ENCODE data around the gene FAM78A. TPM values are rescaled to one million over a fixed set of nuclear protein-coding genes. Genes with fewer than 3 reads are reported as not detected.

FAM78A gene
- total RNA-seq, result 52.8 and 54.3 TPM in 2 replicates

GRCh38 chr9:131276094-131276888 is at the start of gene FAM78A:
FAM78A (minus strand) TSS chr9:131276510; CDS start chr9:131276179, 331 bp downstream.
- peak within 1 kb of the TSS; percentile 99 for H3K27ac Mint-ChIP-seq
- DNase-seq (ENCODE audit: low spot score), result no peak
- peaks cover 37% of the 10 kb centered on the region for H3K4me1 Mint-ChIP-seq (ENCODE audit: low read depth)
- peak within 1 kb of the TSS; percentile 100 for H3K4me3 Mint-ChIP-seq
- no peaks in the 10 kb centered on the region for H3K9me3 Mint-ChIP-seq
- H3K27me3 Mint-ChIP-seq (ENCODE audit: insufficient read depth), result peaks cover 5% of the 10 kb centered on the region
- peaks cover 40% of the 10 kb centered on the region for H3K36me3 Mint-ChIP-seq (ENCODE audit: low read depth)
- intact Hi-C loops (cut with micrococcal nuclease), result loop anchor here (1.0 to 5.0 kb wide), 2 partner anchors 38 to 451 kb away; no protein-coding TSS in a partner anchor

GRCh38 chr9:131324736-131325679 is 48.7 kb upstream of the FAM78A start:
- no peak for DNase-seq (ENCODE audit: low spot score)
- Mint-ChIP-seq H3K27ac (no peak overlapping the region), H3K36me3 (ENCODE audit: low read depth) (no peaks in the 10 kb centered on the region), H3K9me3 (no peaks in the 10 kb centered on the region), H3K27me3 (ENCODE audit: insufficient read depth) (peaks cover 8% of the 10 kb centered on the region), H3K4me3 (no peak overlapping the region), H3K4me1 (ENCODE audit: low read depth) (no peaks in the 10 kb centered on the region)
- intact Hi-C loops (cut with micrococcal nuclease), result no loop called here

- DNase-seq (ENCODE audit: low spot score), result no peak
- Mint-ChIP-seq H3K4me3 (no peak overlapping the region), H3K36me3 (ENCODE audit: low read depth) (no peaks in the 10 kb centered on the region), H3K27me3 (ENCODE audit: insufficient read depth) (peaks cover 4% of the 10 kb centered on the region), H3K27ac (no peak overlapping the region), H3K9me3 (no peaks in the 10 kb centered on the region), H3K4me1 (ENCODE audit: low read depth) (no peaks in the 10 kb centered on the region)
- intact Hi-C loops (cut with micrococcal nuclease), result no loop called here
These were observed 47.3 kb upstream of the FAM78A start for GRCh38 chr9:131323629-131324028.

GRCh38 chr9:131320031-131320685 is 43.8 kb upstream of the FAM78A start:
- Mint-ChIP-seq H3K4me3 (no peak overlapping the region), H3K4me1 (ENCODE audit: low read depth) (no peaks in the 10 kb centered on the region), H3K27ac (no peak overlapping the region), H3K9me3 (no peaks in the 10 kb centered on the region), H3K27me3 (ENCODE audit: insufficient read depth) (peaks cover 2% of the 10 kb centered on the region), H3K36me3 (ENCODE audit: low read depth) (no peaks in the 10 kb centered on the region)
- intact Hi-C loops (cut with micrococcal nuclease), result no loop called here
- no peak for DNase-seq (ENCODE audit: low spot score)

GRCh38 chr9:131319486-131319885 is 43.2 kb upstream of the FAM78A start:
- intact Hi-C loops (cut with micrococcal nuclease), result no loop called here
- H3K4me3 Mint-ChIP-seq, result no peak overlapping the region
- H3K27me3 Mint-ChIP-seq (ENCODE audit: insufficient read depth), result peaks cover 2% of the 10 kb centered on the region
- DNase-seq (ENCODE audit: low spot score), result no peak
- H3K4me1 Mint-ChIP-seq (ENCODE audit: low read depth), result no peaks in the 10 kb centered on the region
- H3K9me3 Mint-ChIP-seq, result no peaks in the 10 kb centered on the region
- H3K27ac Mint-ChIP-seq, result no peak overlapping the region
- H3K36me3 Mint-ChIP-seq (ENCODE audit: low read depth), result no peaks in the 10 kb centered on the region

- intact Hi-C loops (cut with micrococcal nuclease), result no loop called here
- Mint-ChIP-seq H3K4me3 (no peak overlapping the region), H3K27me3 (ENCODE audit: insufficient read depth) (peaks cover 2% of the 10 kb centered on the region), H3K9me3 (no peaks in the 10 kb centered on the region), H3K4me1 (ENCODE audit: low read depth) (no peaks in the 10 kb centered on the region), H3K36me3 (ENCODE audit: low read depth) (no peaks in the 10 kb centered on the region), H3K27ac (no peak overlapping the region)
- DNase-seq (ENCODE audit: low spot score), result no peak
These were observed 42.1 kb upstream of the FAM78A start for GRCh38 chr9:131318231-131319085.

- H3K27me3 Mint-ChIP-seq (ENCODE audit: insufficient read depth), result no peaks in the 10 kb centered on the region
- no peak for DNase-seq (ENCODE audit: low spot score)
- H3K9me3 Mint-ChIP-seq, result no peaks in the 10 kb centered on the region
- intact Hi-C loops (cut with micrococcal nuclease), result no loop called here
- no peak overlapping the region for H3K27ac Mint-ChIP-seq
- H3K4me3 Mint-ChIP-seq, result no peak overlapping the region
- H3K36me3 Mint-ChIP-seq (ENCODE audit: low read depth), result no peaks in the 10 kb centered on the region
- H3K4me1 Mint-ChIP-seq (ENCODE audit: low read depth), result peaks cover 10% of the 10 kb centered on the region
These were observed 36.8 kb upstream of the FAM78A start for GRCh38 chr9:131312822-131313770.

GRCh38 chr9:131312246-131312645 is 35.9 kb upstream of the FAM78A start:
- H3K9me3 Mint-ChIP-seq, result no peaks in the 10 kb centered on the region
- H3K27me3 Mint-ChIP-seq (ENCODE audit: insufficient read depth), result no peaks in the 10 kb centered on the region
- no peaks in the 10 kb centered on the region for H3K36me3 Mint-ChIP-seq (ENCODE audit: low read depth)
- no peak for DNase-seq (ENCODE audit: low spot score)
- no peak overlapping the region for H3K4me3 Mint-ChIP-seq
- H3K4me1 Mint-ChIP-seq (ENCODE audit: low read depth), result peaks cover 10% of the 10 kb centered on the region
- H3K27ac Mint-ChIP-seq, result no peak overlapping the region
- intact Hi-C loops (cut with micrococcal nuclease), result no loop called here

- intact Hi-C loops (cut with micrococcal nuclease), result no loop called here
- no peaks in the 10 kb centered on the region for H3K36me3 Mint-ChIP-seq (ENCODE audit: low read depth)
- H3K27me3 Mint-ChIP-seq (ENCODE audit: insufficient read depth), result no peaks in the 10 kb centered on the region
- peak overlapping the region; percentile 44 for H3K27ac Mint-ChIP-seq
- H3K4me3 Mint-ChIP-seq, result no peak overlapping the region
- peak; percentile 44 for DNase-seq (ENCODE audit: low spot score)
- H3K4me1 Mint-ChIP-seq (ENCODE audit: low read depth), result peaks cover 10% of the 10 kb centered on the region
- no peaks in the 10 kb centered on the region for H3K9me3 Mint-ChIP-seq
These were observed 34.7 kb upstream of the FAM78A start for GRCh38 chr9:131310833-131311554.

GRCh38 chr9:131309530-131310276 is 33.4 kb upstream of the FAM78A start:
- no peaks in the 10 kb centered on the region for H3K9me3 Mint-ChIP-seq
- H3K27me3 Mint-ChIP-seq (ENCODE audit: insufficient read depth), result no peaks in the 10 kb centered on the region
- intact Hi-C loops (cut with micrococcal nuclease), result no loop called here
- no peak for DNase-seq (ENCODE audit: low spot score)
- H3K4me1 Mint-ChIP-seq (ENCODE audit: low read depth), result peaks cover 10% of the 10 kb centered on the region
- H3K27ac Mint-ChIP-seq, result no peak overlapping the region
- no peak overlapping the region for H3K4me3 Mint-ChIP-seq
- H3K36me3 Mint-ChIP-seq (ENCODE audit: low read depth), result no peaks in the 10 kb centered on the region

Measured in activated T-helper 1 cell treated with anti-CD3 and anti-CD28 coated beads, Interleukin-12 subunit alpha, Interleukin-12 subunit beta, Interleukin-2, Interleukin-4 antibody, amounts not matched to agents 30 ng/mL and 10 ng/mL and 1 ng/mL, durations not matched to agents 14 hours and 24 hours and 36 hours (primary cell).